ENCODE measurements around the gene TLE3.

TLE3 gene

GRCh38 chr15:70004826-70005225 lies 92.9 kb downstream of the TLE3 start:
- ATAC-seq (ENCODE audit: insufficient read depth, low read depth) (no peak), DNase-seq (no peak)
- Histone ChIP-seq H3K27me3 (ENCODE audit: insufficient read depth, low read length, poor library complexity) (peaks cover 4% of the 10 kb centered on the region), H3K4me2 (ENCODE audit: insufficient read depth, low read length) (no peak overlapping the region), H3K9me3 (ENCODE audit: insufficient read depth, low read length, severe bottlenecking) (peaks cover 5% of the 10 kb centered on the region), H3K4me1 (ENCODE audit: insufficient read depth, low read length) (no peaks in the 10 kb centered on the region), H3K27ac (ENCODE audit: low read length) (no peak overlapping the region), H3K9ac (ENCODE audit: low read depth, low read length) (no peak overlapping the region), H3K4me3 (ENCODE audit: low read depth in 1 of 2, low read length in 2 of 2) (no peak overlapping the region), H3K79me2 (ENCODE audit: insufficient read depth, low read length) (no peaks in the 10 kb centered on the region), H3K36me3 (ENCODE audit: insufficient read depth, low read length) (no peaks in the 10 kb centered on the region), H2AFZ (ENCODE audit: low read depth, low read length) (no peak overlapping the region), H4K20me1 (ENCODE audit: insufficient read depth, low read length) (0 out of 2 replicates have a peak, but pooled peaks cover 9% of the 10 kb centered on the region)
- no peak for TF ChIP-seq EZH2 (IDR thresholded peaks at IDR 0.05; ENCODE audit: borderline replicate concordance, low read depth, low read length, severe bottlenecking)
- TF ChIP-seq CTCF (IDR thresholded peaks at IDR 0.05; ENCODE audit: borderline replicate concordance, extremely low read depth, low read length, poor library complexity, severe bottlenecking): no peak

- no peak for ATAC-seq (ENCODE audit: insufficient read depth, low read depth)
- no peak for DNase-seq
- Histone ChIP-seq H3K27ac (ENCODE audit: low read length) (no peak overlapping the region), H3K4me1 (ENCODE audit: insufficient read depth, low read length) (no peaks in the 10 kb centered on the region), H3K79me2 (ENCODE audit: insufficient read depth, low read length) (no peaks in the 10 kb centered on the region), H4K20me1 (ENCODE audit: insufficient read depth, low read length) (peaks cover 5% of the 10 kb centered on the region; the same call in 1 of the 2 replicates), H3K9ac (ENCODE audit: low read depth, low read length) (no peak overlapping the region), H2AFZ (ENCODE audit: low read depth, low read length) (no peak overlapping the region), H3K27me3 (ENCODE audit: insufficient read depth, low read length, poor library complexity) (no peaks in the 10 kb centered on the region), H3K4me3 (ENCODE audit: low read depth in 1 of 2, low read length in 2 of 2) (no peak overlapping the region), H3K36me3 (ENCODE audit: insufficient read depth, low read length) (no peaks in the 10 kb centered on the region), H3K9me3 (ENCODE audit: insufficient read depth, low read length, severe bottlenecking) (peaks cover 5% of the 10 kb centered on the region), H3K4me2 (ENCODE audit: insufficient read depth, low read length) (no peak overlapping the region)
- no peak for TF ChIP-seq CTCF (IDR thresholded peaks at IDR 0.05; ENCODE audit: borderline replicate concordance, extremely low read depth, low read length, poor library complexity, severe bottlenecking)
- no peak for TF ChIP-seq EZH2 (IDR thresholded peaks at IDR 0.05; ENCODE audit: borderline replicate concordance, low read depth, low read length, severe bottlenecking)
These were observed 94.8 kb downstream of the TLE3 start for GRCh38 chr15:70002897-70003296.

GRCh38 chr15:70001859-70002258 lies 95.9 kb downstream of the TLE3 start:
- TF ChIP-seq CTCF (IDR thresholded peaks at IDR 0.05; ENCODE audit: borderline replicate concordance, extremely low read depth, low read length, poor library complexity, severe bottlenecking) (no peak), EZH2 (IDR thresholded peaks at IDR 0.05; ENCODE audit: borderline replicate concordance, low read depth, low read length, severe bottlenecking) (no peak)
- no peaks in the 10 kb centered on the region for H3K4me1 ChIP-seq (ENCODE audit: insufficient read depth, low read length)
- H3K27ac ChIP-seq (ENCODE audit: low read length): no peak overlapping the region

More at GRCh38 chr15:70001859-70002258, 95.9 kb downstream of the TLE3 start:
- H3K36me3 ChIP-seq (ENCODE audit: insufficient read depth, low read length): no peaks in the 10 kb centered on the region
- ATAC-seq (ENCODE audit: insufficient read depth, low read depth) (no peak), DNase-seq (no peak)
- H2AFZ ChIP-seq (ENCODE audit: low read depth, low read length): no peak overlapping the region
- no peaks in the 10 kb centered on the region for H3K79me2 ChIP-seq (ENCODE audit: insufficient read depth, low read length)
- no peaks in the 10 kb centered on the region for H3K27me3 ChIP-seq (ENCODE audit: insufficient read depth, low read length, poor library complexity)
- no peak overlapping the region for H3K4me3 ChIP-seq (ENCODE audit: low read depth in 1 of 2, low read length in 2 of 2)
- no peaks in the 10 kb centered on the region; the same call in 1 of the 2 replicates for H4K20me1 ChIP-seq (ENCODE audit: insufficient read depth, low read length)
- H3K9me3 ChIP-seq (ENCODE audit: insufficient read depth, low read length, severe bottlenecking): peaks cover 5% of the 10 kb centered on the region
- no peak overlapping the region for H3K4me2 ChIP-seq (ENCODE audit: insufficient read depth, low read length)
- no peak overlapping the region for H3K9ac ChIP-seq (ENCODE audit: low read depth, low read length)

Measured in DND-41 (cell line).